Gastrocnemius medialis (tissue), 4 donors: ENCODE data around the gene FBXL14. TPM values are rescaled to one million over a fixed set of nuclear protein-coding genes. Genes with fewer than 3 reads are reported as not detected.

Experiments
- ATAC-seq, 2 donors: fragments of 150-250 bp; one replicate each; pipeline ENCODE4 v1.9.1; 2016
- DNase-seq, 2 donors: peaks; one replicate each; pipeline ENCODE4 v3.0.0-alpha.2; 2019
- H3K27ac ChIP-seq, 4 donors: fragments of 200-600 bp; sonication (generic); 1 replicate in 1 of 4; 2 replicates in 3 of 4; pipeline ENCODE4 v1.5.1; 2016 to 2018; ENCODE audit warnings: mild to moderate bottlenecking in 2 of 4, moderate library complexity in 1 of 4
- H3K27me3 ChIP-seq, 3 donors: fragments of 200-600 bp; sonication (generic) in 2 of 3; 1 replicate in 1 of 3; 2 replicates in 2 of 3; pipeline versions ENCODE4 v1.5.1 to v1.6.0; 2016 to 2019; ENCODE audit warnings: mild to moderate bottlenecking in 1 of 3, moderate library complexity in 1 of 3
- H3K36me3 ChIP-seq, 2 donors: fragments of 200-600 bp; sonication (generic) in 1 of 2; one replicate each; pipeline ENCODE4 v1.5.1; 2017 to 2018
- H3K4me1 ChIP-seq, 2 donors: fragments of 200-600 bp; sonication (generic) in 1 of 2; one replicate each; pipeline ENCODE4 v1.5.1; 2016 to 2017; ENCODE audit warnings: mild to moderate bottlenecking in 2 of 2
- H3K4me3 ChIP-seq, 4 donors: fragments of 200-600 bp; sonication (generic) in 3 of 4; 1 replicate in 1 of 4; 2 replicates in 3 of 4; pipeline ENCODE4 v1.5.1; 2016 to 2019; ENCODE audit warnings: mild to moderate bottlenecking in 2 of 4
- H3K9me3 ChIP-seq, 3 donors: fragments of 200-600 bp; sonication (generic) in 2 of 3; 1 replicate in 1 of 3; 2 replicates in 2 of 3; pipeline ENCODE4 v1.5.1; 2016 to 2019
- POLR2A ChIP-seq, 2 donors: fragments of 450-650 bp; IDR thresholded peaks; one replicate each; pipeline ENCODE4 v1.6.1; 2017; ENCODE audit warnings: antibody characterized with exemption in 2 of 2, mild to moderate bottlenecking in 2 of 2, moderate library complexity in 2 of 2
- in situ Hi-C, 4 donors: fragments of 200-750 bp; cut with MboI; loops; one replicate each; pipeline versions ENCODE4 v1.15.0 to v1.8.0; 2017; ENCODE audit warnings: low sequenced_read_pairs in 4 of 4
- intact Hi-C: fragments of 100-400 bp; cut with DNase I; formaldehyde crosslinking; loops from one replicate; pipeline ENCODE4 v1.15.1; 2023; ENCODE audit warnings: low total_unique reads
- total RNA-seq, 4 donors: library from RNA; depleted of rRNA; stranded (reverse); fragments of >200 nt; gene quantifications; one replicate each; pipeline versions ENCODE4 v1.1.0 to v1.2.3, GENCODE V29; 2016
- TF ChIP-seq, protein P1 (sequence below), 5 experiments: fragments of 450-650 bp in 3 of 5; fragments of 200-600 bp in 2 of 5; sonication (generic) in 2 of 5; IDR thresholded peaks in 4 of 5; conservative IDR thresholded peaks in 1 of 5; 1 replicate in 4 of 5; 2 replicates in 1 of 5; pipeline ENCODE4 v1.5.1; 2016 to 2019; ENCODE audit warnings: antibody characterized with exemption in 5 of 5, mild to moderate bottlenecking in 3 of 5, moderate library complexity in 3 of 5

Gene FBXL14
- total RNA-seq, 4 donors from 2014 or later: 5.8 to 11.5 (median 7.4) TPM

DNA sequence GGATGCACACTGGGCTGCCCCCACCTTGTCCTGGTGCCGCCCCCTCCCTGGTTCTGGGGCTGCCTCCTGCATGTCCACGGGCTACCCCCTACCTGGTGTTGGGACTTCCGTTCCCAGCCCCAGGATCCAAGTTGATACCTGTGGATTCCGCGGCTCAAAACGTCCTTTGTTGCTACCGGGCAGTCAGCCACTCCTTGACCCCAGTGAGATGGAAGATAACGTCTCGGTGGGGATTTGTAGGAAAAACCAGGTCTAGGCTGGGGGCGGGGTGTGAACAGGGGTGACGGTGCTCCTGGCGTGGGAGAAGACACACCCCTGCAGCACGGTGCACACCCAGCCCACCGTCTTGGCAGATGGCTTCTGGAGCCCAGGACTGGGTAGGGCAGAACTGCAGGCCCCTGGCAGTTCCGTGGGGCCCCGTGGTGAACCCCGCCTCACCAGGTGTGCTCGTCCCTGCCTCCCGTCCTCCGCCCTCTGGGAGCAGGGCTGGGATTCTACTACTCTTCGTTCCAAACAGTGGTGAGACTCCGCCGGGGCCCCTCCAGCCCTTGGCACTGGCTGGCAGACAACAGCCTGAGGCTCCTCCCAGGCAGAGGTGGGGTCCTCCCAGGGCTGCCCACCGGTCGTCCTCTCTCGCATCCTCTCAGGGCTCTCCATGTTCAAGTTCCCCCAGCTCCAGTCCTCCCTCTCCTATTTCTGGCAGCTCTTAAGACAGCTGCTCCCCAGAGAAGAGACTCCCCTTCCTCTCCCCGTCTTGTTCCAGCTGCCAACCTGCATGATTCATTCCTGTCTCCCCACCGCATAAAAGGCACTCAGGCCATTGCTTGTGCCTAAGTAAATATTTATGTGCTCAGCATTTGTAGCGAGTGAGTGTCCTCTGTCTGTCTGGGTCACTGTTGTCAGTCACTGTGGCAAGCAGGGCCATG, 75.5 kb downstream of the FBXL14 start:
- DNase-seq: no peak
- ATAC-seq: no peak
- Histone ChIP-seq H3K36me3 (no peaks in the 10 kb centered on the region), H3K27ac (no peak overlapping the region), H3K27me3 (peaks cover 5 to 11% (median 10%) of the 10 kb centered on the region in 3 donors), H3K4me3 (no peak overlapping the region), H3K9me3 (peaks cover 0 to 4% (median 0%) of the 10 kb centered on the region in 3 donors), H3K4me1 (no peaks in the 10 kb centered on the region)
- TF ChIP-seq, protein P1, sequence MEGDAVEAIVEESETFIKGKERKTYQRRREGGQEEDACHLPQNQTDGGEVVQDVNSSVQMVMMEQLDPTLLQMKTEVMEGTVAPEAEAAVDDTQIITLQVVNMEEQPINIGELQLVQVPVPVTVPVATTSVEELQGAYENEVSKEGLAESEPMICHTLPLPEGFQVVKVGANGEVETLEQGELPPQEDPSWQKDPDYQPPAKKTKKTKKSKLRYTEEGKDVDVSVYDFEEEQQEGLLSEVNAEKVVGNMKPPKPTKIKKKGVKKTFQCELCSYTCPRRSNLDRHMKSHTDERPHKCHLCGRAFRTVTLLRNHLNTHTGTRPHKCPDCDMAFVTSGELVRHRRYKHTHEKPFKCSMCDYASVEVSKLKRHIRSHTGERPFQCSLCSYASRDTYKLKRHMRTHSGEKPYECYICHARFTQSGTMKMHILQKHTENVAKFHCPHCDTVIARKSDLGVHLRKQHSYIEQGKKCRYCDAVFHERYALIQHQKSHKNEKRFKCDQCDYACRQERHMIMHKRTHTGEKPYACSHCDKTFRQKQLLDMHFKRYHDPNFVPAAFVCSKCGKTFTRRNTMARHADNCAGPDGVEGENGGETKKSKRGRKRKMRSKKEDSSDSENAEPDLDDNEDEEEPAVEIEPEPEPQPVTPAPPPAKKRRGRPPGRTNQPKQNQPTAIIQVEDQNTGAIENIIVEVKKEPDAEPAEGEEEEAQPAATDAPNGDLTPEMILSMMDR (IDR thresholded peaks at IDR 0.05 in 4 of 5, conservative IDR thresholded peaks at IDR 0.05 in 1 of 5): no peak
- no peak for TF ChIP-seq POLR2A (IDR thresholded peaks at IDR 0.05)
- intact Hi-C loops: no loop called here
- in situ Hi-C loops: no loop called here

DNA sequence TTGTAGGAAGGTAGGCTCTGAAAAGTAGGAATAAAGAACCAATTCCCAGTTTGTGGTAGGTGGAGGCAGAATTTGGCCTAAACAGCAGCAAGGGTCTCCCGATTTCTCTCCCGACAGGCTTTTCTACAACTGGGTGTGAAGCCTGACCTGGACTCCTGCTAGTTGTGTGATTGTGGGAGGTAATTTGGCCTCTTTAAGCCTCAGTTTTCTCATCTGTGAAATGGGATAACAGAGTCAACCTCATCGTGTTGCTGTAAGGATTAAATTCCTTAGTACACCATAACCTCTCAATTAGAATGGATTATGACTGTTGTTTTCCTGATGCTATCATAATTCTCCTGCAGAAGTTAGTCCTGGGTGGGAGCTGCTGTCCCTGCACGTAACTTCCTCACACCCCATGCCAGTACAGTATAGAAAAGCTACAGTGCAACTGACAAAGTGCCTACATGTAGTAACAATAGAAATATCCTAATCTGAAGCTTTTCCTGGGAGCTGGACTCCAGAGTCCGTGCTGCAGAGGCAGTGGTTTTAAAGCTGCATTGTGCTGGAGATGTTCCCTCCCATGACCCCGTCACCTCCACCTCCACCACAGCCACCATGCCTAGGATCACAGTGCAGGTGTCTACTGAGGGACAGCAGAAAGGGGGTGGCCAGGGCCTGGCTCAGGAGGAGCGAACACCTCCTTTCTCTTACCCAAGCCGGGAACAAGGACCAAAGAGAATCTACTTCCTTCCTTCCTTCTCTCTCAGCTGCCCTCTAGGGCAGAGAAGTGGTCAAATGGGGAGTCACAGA, 76.5 kb downstream of the FBXL14 start:
- Histone ChIP-seq H3K9me3 (peaks cover 0 to 4% (median 0%) of the 10 kb centered on the region in 3 donors), H3K27me3 (peaks cover 5 to 11% (median 10%) of the 10 kb centered on the region in 3 donors), H3K27ac (no peak overlapping the region), H3K36me3 (no peaks in the 10 kb centered on the region), H3K4me3 (no peak overlapping the region), H3K4me1 (no peaks in the 10 kb centered on the region)
- intact Hi-C loops (no loop called here), in situ Hi-C loops (no loop called here)
- TF ChIP-seq, protein P1 (IDR thresholded peaks at IDR 0.05 in 4 of 5, conservative IDR thresholded peaks at IDR 0.05 in 1 of 5): no peak
- no peak for TF ChIP-seq POLR2A (IDR thresholded peaks at IDR 0.05)
- no peak for DNase-seq
- no peak for ATAC-seq

DNA sequence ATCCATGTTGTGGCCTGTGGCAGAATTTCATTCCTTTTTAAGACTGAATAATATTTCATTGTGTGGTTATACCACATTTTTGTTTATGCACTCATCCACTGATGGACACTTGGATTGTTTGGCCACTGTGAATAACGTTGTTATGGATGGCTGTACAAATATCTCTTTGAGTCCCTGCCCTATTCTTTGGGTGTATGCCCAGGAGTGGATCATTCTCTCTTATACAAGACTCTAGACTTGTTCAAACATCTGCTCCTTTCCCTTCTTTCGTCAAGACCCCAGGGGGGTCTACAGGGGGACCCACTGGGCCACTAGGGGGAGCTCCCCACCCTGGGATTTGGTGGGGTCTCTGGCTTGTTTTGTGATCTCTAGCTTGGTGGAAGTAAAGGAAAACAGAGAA, 77.4 kb downstream of the FBXL14 start:
- ATAC-seq: no peak
- intact Hi-C loops (no loop called here), in situ Hi-C loops (no loop called here)
- H3K4me3 ChIP-seq: no peak overlapping the region
- no peak for TF ChIP-seq POLR2A (IDR thresholded peaks at IDR 0.05)
- TF ChIP-seq, protein P1 (IDR thresholded peaks at IDR 0.05 in 4 of 5, conservative IDR thresholded peaks at IDR 0.05 in 1 of 5): no peak
- peaks cover 0 to 4% (median 0%) of the 10 kb centered on the region in 3 donors for H3K9me3 ChIP-seq
- H3K27ac ChIP-seq: no peak overlapping the region
- peaks cover 5 to 11% (median 10%) of the 10 kb centered on the region in 3 donors for H3K27me3 ChIP-seq
- no peaks in the 10 kb centered on the region for H3K36me3 ChIP-seq
- DNase-seq: no peak
- no peaks in the 10 kb centered on the region for H3K4me1 ChIP-seq

Other genes with a start within 250 kb of the FBXL14 start
- 1 to 10 TPM in 2 of 4 donors, under 1 TPM in 2; 0.17 to 2.5 (median 0.88) TPM for gene WNT5B, start 34.6 kb upstream of the FBXL14 start, total RNA-seq
- gene ADIPOR2, start 96.5 kb upstream of the FBXL14 start, total RNA-seq: 10 to 100 TPM; 18.9 to 47.4 (median 25.1) TPM
- not detected for gene LRTM2, start 226.0 kb upstream of the FBXL14 start, total RNA-seq